ENCODE measurements around the gene ITIH6.

DNA sequence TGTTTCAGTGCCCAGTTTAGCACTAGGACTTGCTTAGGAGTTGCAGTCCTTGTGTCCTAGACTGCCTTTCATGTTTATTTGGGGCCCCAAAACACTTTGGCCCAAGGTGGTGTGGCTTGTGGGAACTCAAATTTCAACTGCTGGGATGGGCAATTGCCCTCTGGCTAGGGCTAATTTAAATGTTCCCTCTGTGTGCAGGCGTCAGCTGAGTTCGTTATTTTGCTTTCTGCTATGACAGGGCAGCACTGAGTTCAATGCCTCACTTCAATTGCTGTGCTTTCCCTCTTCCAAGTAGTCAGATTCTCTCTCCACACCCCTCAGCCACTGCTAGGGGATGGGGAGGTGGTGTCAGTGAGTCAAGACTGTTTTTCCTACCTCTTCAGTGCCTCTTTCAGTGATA, 51.1 kb downstream of the ITIH6 start:
- TF ChIP-seq ZNF274 (IDR thresholded peaks at IDR 0.05; ENCODE audit: low read length): no peak
- TF ChIP-seq ZNF274 (tag by site-specific recombination; IDR thresholded peaks at IDR 0.05; ENCODE audit: borderline replicate concordance): no peak
- TF ChIP-seq ZNF664 (tag by site-specific recombination; IDR thresholded peaks at IDR 0.05): no peak
- no peak for TF ChIP-seq BCL11A (tag by site-specific recombination; IDR thresholded peaks at IDR 0.05; ENCODE audit: low read depth)
- no peak for TF ChIP-seq ZNF501 (tag by site-specific recombination; IDR thresholded peaks at IDR 0.05)
- no peak for TF ChIP-seq HOXA7 (CRISPR knock-in tag; IDR thresholded peaks at IDR 0.05; ENCODE audit: borderline replicate concordance)
- TF ChIP-seq PRDM1 (tag by site-specific recombination; IDR thresholded peaks at IDR 0.05): no peak
- TF ChIP-seq, protein P1, sequence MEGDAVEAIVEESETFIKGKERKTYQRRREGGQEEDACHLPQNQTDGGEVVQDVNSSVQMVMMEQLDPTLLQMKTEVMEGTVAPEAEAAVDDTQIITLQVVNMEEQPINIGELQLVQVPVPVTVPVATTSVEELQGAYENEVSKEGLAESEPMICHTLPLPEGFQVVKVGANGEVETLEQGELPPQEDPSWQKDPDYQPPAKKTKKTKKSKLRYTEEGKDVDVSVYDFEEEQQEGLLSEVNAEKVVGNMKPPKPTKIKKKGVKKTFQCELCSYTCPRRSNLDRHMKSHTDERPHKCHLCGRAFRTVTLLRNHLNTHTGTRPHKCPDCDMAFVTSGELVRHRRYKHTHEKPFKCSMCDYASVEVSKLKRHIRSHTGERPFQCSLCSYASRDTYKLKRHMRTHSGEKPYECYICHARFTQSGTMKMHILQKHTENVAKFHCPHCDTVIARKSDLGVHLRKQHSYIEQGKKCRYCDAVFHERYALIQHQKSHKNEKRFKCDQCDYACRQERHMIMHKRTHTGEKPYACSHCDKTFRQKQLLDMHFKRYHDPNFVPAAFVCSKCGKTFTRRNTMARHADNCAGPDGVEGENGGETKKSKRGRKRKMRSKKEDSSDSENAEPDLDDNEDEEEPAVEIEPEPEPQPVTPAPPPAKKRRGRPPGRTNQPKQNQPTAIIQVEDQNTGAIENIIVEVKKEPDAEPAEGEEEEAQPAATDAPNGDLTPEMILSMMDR (tag by site-specific recombination; IDR thresholded peaks at IDR 0.05): no peak
- TF ChIP-seq ZNF707 (tag by site-specific recombination; IDR thresholded peaks at IDR 0.05): no peak
- TF ChIP-seq, protein P2, sequence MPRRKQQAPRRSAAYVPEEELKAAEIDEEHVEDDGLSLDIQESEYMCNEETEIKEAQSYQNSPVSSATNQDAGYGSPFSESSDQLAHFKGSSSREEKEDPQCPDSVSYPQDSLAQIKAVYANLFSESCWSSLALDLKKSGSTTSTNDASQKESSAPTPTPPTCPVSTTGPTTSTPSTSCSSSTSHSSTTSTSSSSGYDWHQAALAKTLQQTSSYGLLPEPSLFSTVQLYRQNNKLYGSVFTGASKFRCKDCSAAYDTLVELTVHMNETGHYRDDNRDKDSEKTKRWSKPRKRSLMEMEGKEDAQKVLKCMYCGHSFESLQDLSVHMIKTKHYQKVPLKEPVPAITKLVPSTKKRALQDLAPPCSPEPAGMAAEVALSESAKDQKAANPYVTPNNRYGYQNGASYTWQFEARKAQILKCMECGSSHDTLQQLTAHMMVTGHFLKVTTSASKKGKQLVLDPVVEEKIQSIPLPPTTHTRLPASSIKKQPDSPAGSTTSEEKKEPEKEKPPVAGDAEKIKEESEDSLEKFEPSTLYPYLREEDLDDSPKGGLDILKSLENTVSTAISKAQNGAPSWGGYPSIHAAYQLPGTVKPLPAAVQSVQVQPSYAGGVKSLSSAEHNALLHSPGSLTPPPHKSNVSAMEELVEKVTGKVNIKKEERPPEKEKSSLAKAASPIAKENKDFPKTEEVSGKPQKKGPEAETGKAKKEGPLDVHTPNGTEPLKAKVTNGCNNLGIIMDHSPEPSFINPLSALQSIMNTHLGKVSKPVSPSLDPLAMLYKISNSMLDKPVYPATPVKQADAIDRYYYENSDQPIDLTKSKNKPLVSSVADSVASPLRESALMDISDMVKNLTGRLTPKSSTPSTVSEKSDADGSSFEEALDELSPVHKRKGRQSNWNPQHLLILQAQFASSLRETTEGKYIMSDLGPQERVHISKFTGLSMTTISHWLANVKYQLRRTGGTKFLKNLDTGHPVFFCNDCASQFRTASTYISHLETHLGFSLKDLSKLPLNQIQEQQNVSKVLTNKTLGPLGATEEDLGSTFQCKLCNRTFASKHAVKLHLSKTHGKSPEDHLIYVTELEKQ (tag by site-specific recombination; IDR thresholded peaks at IDR 0.05; ENCODE audit: borderline replicate concordance): no peak
- TF ChIP-seq, protein P3, sequence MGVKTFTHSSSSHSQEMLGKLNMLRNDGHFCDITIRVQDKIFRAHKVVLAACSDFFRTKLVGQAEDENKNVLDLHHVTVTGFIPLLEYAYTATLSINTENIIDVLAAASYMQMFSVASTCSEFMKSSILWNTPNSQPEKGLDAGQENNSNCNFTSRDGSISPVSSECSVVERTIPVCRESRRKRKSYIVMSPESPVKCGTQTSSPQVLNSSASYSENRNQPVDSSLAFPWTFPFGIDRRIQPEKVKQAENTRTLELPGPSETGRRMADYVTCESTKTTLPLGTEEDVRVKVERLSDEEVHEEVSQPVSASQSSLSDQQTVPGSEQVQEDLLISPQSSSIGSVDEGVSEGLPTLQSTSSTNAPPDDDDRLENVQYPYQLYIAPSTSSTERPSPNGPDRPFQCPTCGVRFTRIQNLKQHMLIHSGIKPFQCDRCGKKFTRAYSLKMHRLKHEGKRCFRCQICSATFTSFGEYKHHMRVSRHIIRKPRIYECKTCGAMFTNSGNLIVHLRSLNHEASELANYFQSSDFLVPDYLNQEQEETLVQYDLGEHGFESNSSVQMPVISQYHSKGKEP (tag by site-specific recombination; IDR thresholded peaks at IDR 0.05): no peak
- TF ChIP-seq, protein P4, sequence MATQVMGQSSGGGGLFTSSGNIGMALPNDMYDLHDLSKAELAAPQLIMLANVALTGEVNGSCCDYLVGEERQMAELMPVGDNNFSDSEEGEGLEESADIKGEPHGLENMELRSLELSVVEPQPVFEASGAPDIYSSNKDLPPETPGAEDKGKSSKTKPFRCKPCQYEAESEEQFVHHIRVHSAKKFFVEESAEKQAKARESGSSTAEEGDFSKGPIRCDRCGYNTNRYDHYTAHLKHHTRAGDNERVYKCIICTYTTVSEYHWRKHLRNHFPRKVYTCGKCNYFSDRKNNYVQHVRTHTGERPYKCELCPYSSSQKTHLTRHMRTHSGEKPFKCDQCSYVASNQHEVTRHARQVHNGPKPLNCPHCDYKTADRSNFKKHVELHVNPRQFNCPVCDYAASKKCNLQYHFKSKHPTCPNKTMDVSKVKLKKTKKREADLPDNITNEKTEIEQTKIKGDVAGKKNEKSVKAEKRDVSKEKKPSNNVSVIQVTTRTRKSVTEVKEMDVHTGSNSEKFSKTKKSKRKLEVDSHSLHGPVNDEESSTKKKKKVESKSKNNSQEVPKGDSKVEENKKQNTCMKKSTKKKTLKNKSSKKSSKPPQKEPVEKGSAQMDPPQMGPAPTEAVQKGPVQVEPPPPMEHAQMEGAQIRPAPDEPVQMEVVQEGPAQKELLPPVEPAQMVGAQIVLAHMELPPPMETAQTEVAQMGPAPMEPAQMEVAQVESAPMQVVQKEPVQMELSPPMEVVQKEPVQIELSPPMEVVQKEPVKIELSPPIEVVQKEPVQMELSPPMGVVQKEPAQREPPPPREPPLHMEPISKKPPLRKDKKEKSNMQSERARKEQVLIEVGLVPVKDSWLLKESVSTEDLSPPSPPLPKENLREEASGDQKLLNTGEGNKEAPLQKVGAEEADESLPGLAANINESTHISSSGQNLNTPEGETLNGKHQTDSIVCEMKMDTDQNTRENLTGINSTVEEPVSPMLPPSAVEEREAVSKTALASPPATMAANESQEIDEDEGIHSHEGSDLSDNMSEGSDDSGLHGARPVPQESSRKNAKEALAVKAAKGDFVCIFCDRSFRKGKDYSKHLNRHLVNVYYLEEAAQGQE (tag by site-specific recombination; IDR thresholded peaks at IDR 0.05): no peak
- TF ChIP-seq, protein P5, sequence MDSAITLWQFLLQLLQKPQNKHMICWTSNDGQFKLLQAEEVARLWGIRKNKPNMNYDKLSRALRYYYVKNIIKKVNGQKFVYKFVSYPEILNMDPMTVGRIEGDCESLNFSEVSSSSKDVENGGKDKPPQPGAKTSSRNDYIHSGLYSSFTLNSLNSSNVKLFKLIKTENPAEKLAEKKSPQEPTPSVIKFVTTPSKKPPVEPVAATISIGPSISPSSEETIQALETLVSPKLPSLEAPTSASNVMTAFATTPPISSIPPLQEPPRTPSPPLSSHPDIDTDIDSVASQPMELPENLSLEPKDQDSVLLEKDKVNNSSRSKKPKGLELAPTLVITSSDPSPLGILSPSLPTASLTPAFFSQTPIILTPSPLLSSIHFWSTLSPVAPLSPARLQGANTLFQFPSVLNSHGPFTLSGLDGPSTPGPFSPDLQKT (IDR thresholded peaks at IDR 0.05; ENCODE audit: borderline replicate concordance, low read depth, low read length): no peak
- TF ChIP-seq ZNF660 (tag by site-specific recombination; IDR thresholded peaks at IDR 0.05): no peak

All from HEK293 (cell line).